BLaER1 (cell line): ENCODE data around the gene SSMEM1.
"Not testable (repeated sequence)": the region's sequence is repeated elsewhere in the genome, so short reads cannot be mapped to it uniquely, and the experiment has no call there.

Experiments used
- H3K27ac ChIP-seq: shearing (Covaris generic); formaldehyde crosslinking; 2 replicates; pipeline ENCODE4 v1.8.1; 2022
- H3K27me3 ChIP-seq: shearing (Covaris generic); formaldehyde crosslinking; 2 replicates; pipeline ENCODE4 v1.8.1; 2022
- H3K36me3 ChIP-seq: shearing (Covaris generic); formaldehyde crosslinking; 2 replicates; pipeline ENCODE4 v1.8.1; 2022
- H3K4me1 ChIP-seq: shearing (Covaris generic); formaldehyde crosslinking; 2 replicates; pipeline ENCODE4 v1.8.1; 2022
- H3K4me2 ChIP-seq: shearing (Covaris generic); formaldehyde crosslinking; 2 replicates; pipeline ENCODE4 v1.8.1; 2022
- H3K4me3 ChIP-seq: shearing (Covaris generic); formaldehyde crosslinking; 2 replicates; pipeline ENCODE4 v1.8.1; 2022
- H3K9ac ChIP-seq: shearing (Covaris generic); formaldehyde crosslinking; 2 replicates; pipeline ENCODE4 v1.8.1; 2022
- H3K9me3 ChIP-seq: shearing (Covaris generic); formaldehyde crosslinking; 2 replicates; pipeline ENCODE4 v1.8.1; 2022
- H4K20me1 ChIP-seq: shearing (Covaris generic); formaldehyde crosslinking; 2 replicates; pipeline ENCODE4 v1.8.1; 2022
- Cebpa-rat ChIP-seq: shearing (Covaris generic); IDR thresholded peaks from 2 replicates; pipeline ENCODE4 v1.8.1; 2022

Gene SSMEM1

GRCh38 chr7:130242198-130243014 is 34.7 kb downstream of the SSMEM1 start:
- no peaks in the 10 kb centered on the region for H3K4me1 ChIP-seq
- H3K36me3 ChIP-seq = no peaks in the 10 kb centered on the region
- H3K9me3 ChIP-seq = no peaks in the 10 kb centered on the region
- H3K27me3 ChIP-seq = no peaks in the 10 kb centered on the region
- no peak overlapping the region for H3K4me3 ChIP-seq
- H3K27ac ChIP-seq = no peak overlapping the region
- no peaks in the 10 kb centered on the region for H4K20me1 ChIP-seq
- no peak overlapping the region for H3K9ac ChIP-seq
- no peak overlapping the region for H3K4me2 ChIP-seq
- no peak for TF ChIP-seq Cebpa-rat

- not testable (repeated sequence) for H3K27me3 ChIP-seq, H3K27ac ChIP-seq, H3K4me2 ChIP-seq, H3K4me1 ChIP-seq, H3K36me3 ChIP-seq, H3K4me3 ChIP-seq, H4K20me1 ChIP-seq, H3K9me3 ChIP-seq, H3K9ac ChIP-seq
These were observed 35.8 kb downstream of the SSMEM1 start for GRCh38 chr7:130243486-130243885.

- not testable (repeated sequence) for H3K27me3 ChIP-seq, H3K36me3 ChIP-seq, H4K20me1 ChIP-seq, H3K9ac ChIP-seq, H3K4me2 ChIP-seq, H3K27ac ChIP-seq, H3K4me3 ChIP-seq, H3K9me3 ChIP-seq, H3K4me1 ChIP-seq
These were observed 38.8 kb downstream of the SSMEM1 start for GRCh38 chr7:130246491-130246890.

GRCh38 chr7:130248842-130249241 is 41.2 kb downstream of the SSMEM1 start:
- not testable (repeated sequence) for H3K27me3 ChIP-seq, H4K20me1 ChIP-seq, H3K4me1 ChIP-seq

GRCh38 chr7:130249626-130250025 is 42.0 kb downstream of the SSMEM1 start:
- peaks cover 18% of the 10 kb centered on the region; the same call in 1 of the 2 replicates for H3K9me3 ChIP-seq
- not testable (repeated sequence) for H4K20me1 ChIP-seq, H3K27me3 ChIP-seq, H3K4me3 ChIP-seq, H3K4me1 ChIP-seq, H3K4me2 ChIP-seq, H3K36me3 ChIP-seq, H3K27ac ChIP-seq, H3K9ac ChIP-seq

More at GRCh38 chr7:130248842-130249241, 41.2 kb downstream of the SSMEM1 start:
- 0 out of 2 replicates have a peak, but pooled peaks cover 15% of the 10 kb centered on the region for H3K9me3 ChIP-seq
- H3K27ac ChIP-seq, H3K4me3 ChIP-seq, H3K36me3 ChIP-seq, H3K4me2 ChIP-seq, H3K9ac ChIP-seq: not testable (repeated sequence)

- peaks cover 16% of the 10 kb centered on the region; the same call in 1 of the 2 replicates for H3K9me3 ChIP-seq
- H4K20me1 ChIP-seq = no peaks in the 10 kb centered on the region
- no peaks in the 10 kb centered on the region for H3K4me1 ChIP-seq
- H3K9ac ChIP-seq = no peak overlapping the region
- no peaks in the 10 kb centered on the region for H3K27me3 ChIP-seq
- H3K36me3 ChIP-seq = no peaks in the 10 kb centered on the region
- H3K4me3 ChIP-seq = no peak overlapping the region
- TF ChIP-seq Cebpa-rat = no peak
- H3K4me2 ChIP-seq = no peak overlapping the region
- no peak overlapping the region for H3K27ac ChIP-seq
These were observed 46.9 kb downstream of the SSMEM1 start for GRCh38 chr7:130254555-130254954.

GRCh38 chr7:130256704-130257103 is 49.0 kb downstream of the SSMEM1 start:
- Histone ChIP-seq H3K4me2 (no peak overlapping the region), H3K9ac (no peak overlapping the region)
- TF ChIP-seq Cebpa-rat = no peak

GRCh38 chr7:130258494-130259078 is 50.9 kb downstream of the SSMEM1 start:
- no peak overlapping the region for H3K9ac ChIP-seq
- no peak overlapping the region for H3K4me3 ChIP-seq
- H3K27ac ChIP-seq = no peak overlapping the region
- H3K27me3 ChIP-seq = no peaks in the 10 kb centered on the region
- H3K9me3 ChIP-seq = peaks cover 9% of the 10 kb centered on the region; the same call in 1 of the 2 replicates
- H3K4me2 ChIP-seq = no peak overlapping the region
- no peaks in the 10 kb centered on the region for H4K20me1 ChIP-seq
- no peak for TF ChIP-seq Cebpa-rat
- no peaks in the 10 kb centered on the region for H3K36me3 ChIP-seq
- H3K4me1 ChIP-seq = peaks cover 10% of the 10 kb centered on the region

More at GRCh38 chr7:130256704-130257103, 49.0 kb downstream of the SSMEM1 start:
- Histone ChIP-seq H3K36me3 (no peaks in the 10 kb centered on the region), H3K4me3 (no peak overlapping the region), H4K20me1 (no peaks in the 10 kb centered on the region), H3K9me3 (peaks cover 16% of the 10 kb centered on the region; the same call in 1 of the 2 replicates), H3K27ac (no peak overlapping the region), H3K4me1 (no peaks in the 10 kb centered on the region), H3K27me3 (no peaks in the 10 kb centered on the region)

GRCh38 chr7:130262448-130262847 is 54.8 kb downstream of the SSMEM1 start:
- no peak for TF ChIP-seq Cebpa-rat
- Histone ChIP-seq H4K20me1 (no peaks in the 10 kb centered on the region), H3K27me3 (no peaks in the 10 kb centered on the region), H3K9me3 (no peaks in the 10 kb centered on the region), H3K9ac (no peak overlapping the region), H3K4me3 (no peak overlapping the region), H3K27ac (no peak overlapping the region), H3K4me2 (0 out of 2 replicates have a peak overlapping the region, but pooled peaks have one; percentile 27), H3K36me3 (no peaks in the 10 kb centered on the region), H3K4me1 (peaks cover 10% of the 10 kb centered on the region)

- H3K36me3 ChIP-seq = no peaks in the 10 kb centered on the region
- no peaks in the 10 kb centered on the region for H4K20me1 ChIP-seq
- H3K27me3 ChIP-seq = no peaks in the 10 kb centered on the region
- H3K9ac ChIP-seq = no peak overlapping the region
- H3K4me2 ChIP-seq = peak overlapping the region; percentile 27; the same call in 1 of the 2 replicates
- peaks cover 10% of the 10 kb centered on the region for H3K4me1 ChIP-seq
- TF ChIP-seq Cebpa-rat = no peak
- H3K9me3 ChIP-seq = no peaks in the 10 kb centered on the region
- H3K4me3 ChIP-seq = no peak overlapping the region
- no peak overlapping the region for H3K27ac ChIP-seq
These were observed 55.5 kb downstream of the SSMEM1 start for GRCh38 chr7:130263130-130263529.
